ENCODE data around the gene BTBD9.

BTBD9 gene

GRCh38 chr6:38323216-38323615 lies 316.5 kb downstream of the BTBD9 start:
- no peak for DNase-seq

- no peak for DNase-seq
Measured at GRCh38 chr6:38322138-38322537, 317.6 kb downstream of the BTBD9 start.

GRCh38 chr6:38320843-38321242 lies 318.9 kb downstream of the BTBD9 start:
- no peak for DNase-seq

GRCh38 chr6:38320358-38320757 lies 319.4 kb downstream of the BTBD9 start:
- DNase-seq, result no peak

- DNase-seq, result no peak
Measured at GRCh38 chr6:38319256-38320212, 320.2 kb downstream of the BTBD9 start.

GRCh38 chr6:38316099-38316868 lies 323.4 kb downstream of the BTBD9 start:
- DNase-seq, result no peak

GRCh38 chr6:38311201-38311600 lies 328.5 kb downstream of the BTBD9 start:
- DNase-seq, result no peak

- DNase-seq, result no peak
Measured at GRCh38 chr6:38310061-38310460, 329.7 kb downstream of the BTBD9 start.

GRCh38 chr6:38307740-38308139 lies 332.0 kb downstream of the BTBD9 start:
- DNase-seq, result no peak

GRCh38 chr6:38306931-38307330 lies 332.8 kb downstream of the BTBD9 start:
- DNase-seq, result no peak

- no peak for DNase-seq
Measured at GRCh38 chr6:38305995-38306681, 333.6 kb downstream of the BTBD9 start.

- no peak for DNase-seq
Measured at GRCh38 chr6:38302838-38303237, 336.9 kb downstream of the BTBD9 start.

GRCh38 chr6:38302081-38302480 lies 337.6 kb downstream of the BTBD9 start:
- no peak for DNase-seq

- DNase-seq, result no peak
Measured at GRCh38 chr6:38290133-38290799, 349.5 kb downstream of the BTBD9 start.

- DNase-seq, result no peak
Measured at GRCh38 chr6:38287487-38287886, 352.2 kb downstream of the BTBD9 start.

GRCh38 chr6:38284802-38285394 lies 354.8 kb downstream of the BTBD9 start:
- no peak for DNase-seq

GRCh38 chr6:38283734-38284362 lies 355.9 kb downstream of the BTBD9 start:
- DNase-seq, result no peak

GRCh38 chr6:38282911-38283310 lies 356.8 kb downstream of the BTBD9 start:
- DNase-seq, result no peak

GRCh38 chr6:38281126-38281525 lies 358.6 kb downstream of the BTBD9 start:
- no peak for DNase-seq

- no peak for DNase-seq
Measured at GRCh38 chr6:38279963-38280588, 359.7 kb downstream of the BTBD9 start.

GRCh38 chr6:38279423-38279822 lies 360.3 kb downstream of the BTBD9 start:
- DNase-seq, result no peak

Data from SHP77 (cell line).